ENCODE data around the gene MRLN. TPM values are rescaled to one million over a fixed set of nuclear protein-coding genes. Genes with fewer than 3 reads are reported as not detected.

The MRLN gene
- total RNA-seq, 2 donors from 2014 or later = not detected

DNA sequence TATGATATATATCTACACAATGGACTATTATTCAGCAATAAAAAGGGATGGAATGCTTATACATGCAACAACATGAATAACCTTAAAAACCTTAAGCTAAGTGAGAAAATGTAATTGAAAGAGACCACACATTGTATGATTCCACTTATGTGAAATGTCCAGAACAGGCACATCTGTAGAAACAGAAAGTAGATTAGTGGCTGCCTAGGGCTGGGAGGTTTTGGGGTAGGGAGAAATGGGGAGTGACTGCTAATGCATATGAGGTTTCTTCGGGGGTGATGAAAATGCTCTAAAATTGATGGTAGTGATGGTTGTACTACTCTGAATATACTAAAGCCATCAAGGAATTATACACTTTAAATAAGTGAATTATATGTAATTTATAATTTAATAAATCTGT lies 58.3 kb downstream of the MRLN start:
- ATAC-seq (no peak), DNase-seq (ENCODE audit: low spot score in 2 of 2) (no peak)
- Mint-ChIP-seq H3K36me3 (no peaks in the 10 kb centered on the region), H3K27ac (no peak overlapping the region), H3K9me3 (no peaks in the 10 kb centered on the region)

DNA sequence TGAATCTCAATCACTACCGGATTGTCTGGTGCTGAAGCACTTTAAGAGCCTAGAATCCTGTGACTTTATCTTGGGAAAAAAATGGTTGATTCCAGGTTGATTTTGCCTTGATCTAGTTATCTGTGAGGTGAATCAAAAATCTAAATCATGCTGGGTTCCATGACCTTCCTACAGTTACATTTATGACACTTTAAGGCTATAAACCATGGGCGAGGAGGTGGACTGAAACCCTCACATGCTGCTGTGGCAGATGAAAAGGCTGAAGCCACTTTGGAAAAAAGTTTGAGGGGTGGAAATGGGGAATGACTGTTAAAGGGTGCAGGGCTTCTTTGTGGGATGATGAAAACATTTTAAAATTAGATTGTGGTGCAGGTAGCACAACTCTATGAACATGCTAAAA lies 61.1 kb downstream of the MRLN start:
- no peaks in the 10 kb centered on the region for H3K9me3 Mint-ChIP-seq
- no peak overlapping the region for H3K27ac Mint-ChIP-seq
- no peaks in the 10 kb centered on the region for H3K36me3 Mint-ChIP-seq
- ATAC-seq = no peak
- DNase-seq (ENCODE audit: low spot score in 2 of 2) = no peak

DNA sequence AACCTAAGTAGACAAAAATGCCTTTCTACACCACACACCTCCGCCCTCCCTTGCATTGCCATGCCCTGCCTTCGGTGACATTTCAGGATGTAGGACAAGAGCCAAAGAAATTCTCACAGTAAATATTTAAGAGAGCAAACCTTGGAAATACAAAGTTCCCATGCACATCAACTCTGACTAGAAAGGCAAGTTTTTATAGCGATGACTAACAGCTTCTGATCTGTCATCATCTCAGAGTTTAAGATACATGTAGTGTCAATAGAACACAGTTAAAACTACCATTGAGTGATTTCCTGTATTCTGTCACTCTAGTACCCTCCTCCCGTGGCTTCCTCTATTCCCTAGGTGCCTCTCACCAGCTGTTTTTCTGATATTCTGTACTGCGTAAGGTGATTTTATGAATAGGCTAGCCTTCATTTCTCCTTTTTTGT lies 64.3 kb downstream of the MRLN start:
- ATAC-seq = peak in 1 of 2 donors; percentile 48
- no peak for DNase-seq (ENCODE audit: low spot score in 2 of 2)
- H3K36me3 Mint-ChIP-seq = no peaks in the 10 kb centered on the region
- no peak overlapping the region for H3K27ac Mint-ChIP-seq
- no peaks in the 10 kb centered on the region for H3K9me3 Mint-ChIP-seq

DNA sequence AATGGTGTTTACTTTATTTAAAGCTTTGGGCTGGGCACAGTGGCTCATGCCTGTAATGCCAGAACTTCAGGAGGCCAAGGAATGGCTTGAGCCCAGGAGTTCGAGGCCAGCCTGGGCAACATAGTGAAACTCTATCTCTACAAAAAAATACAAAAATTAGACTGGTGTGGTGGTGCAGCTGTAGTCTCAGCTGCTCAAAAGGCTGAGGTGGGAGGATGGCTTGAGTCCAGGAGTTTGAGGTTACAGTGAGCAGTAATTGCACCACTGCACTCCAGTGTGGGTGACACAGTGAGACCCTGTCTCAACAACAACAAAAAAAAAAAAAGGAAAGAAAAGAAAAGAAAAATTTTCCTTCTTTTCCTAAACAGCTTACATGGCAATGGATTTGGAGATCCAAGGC lies 65.6 kb downstream of the MRLN start:
- Mint-ChIP-seq H3K27ac (no peak overlapping the region), H3K9me3 (no peaks in the 10 kb centered on the region), H3K36me3 (no peaks in the 10 kb centered on the region)
- ATAC-seq (no peak), DNase-seq (ENCODE audit: low spot score in 2 of 2) (no peak)

Other genes with a start within 250 kb of the MRLN start
- 1 to 10 TPM in 1 of 2 donors, under 1 TPM in 1; 0.07 to 1.0 TPM for gene SLC16A9, start 43.6 kb downstream of the MRLN start, total RNA-seq
- 10 to 100 TPM; 28.9 to 66.0 TPM for gene CCDC6, start 153.1 kb upstream of the MRLN start, total RNA-seq